ENCODE data around the gene POLR3K. TPM values are rescaled to one million over a fixed set of nuclear protein-coding genes. Genes with fewer than 3 reads are reported as not detected.

Gene POLR3K
- total RNA-seq, 2 donors from 2014 or later, result 8.5 to 23.6 TPM

DNA sequence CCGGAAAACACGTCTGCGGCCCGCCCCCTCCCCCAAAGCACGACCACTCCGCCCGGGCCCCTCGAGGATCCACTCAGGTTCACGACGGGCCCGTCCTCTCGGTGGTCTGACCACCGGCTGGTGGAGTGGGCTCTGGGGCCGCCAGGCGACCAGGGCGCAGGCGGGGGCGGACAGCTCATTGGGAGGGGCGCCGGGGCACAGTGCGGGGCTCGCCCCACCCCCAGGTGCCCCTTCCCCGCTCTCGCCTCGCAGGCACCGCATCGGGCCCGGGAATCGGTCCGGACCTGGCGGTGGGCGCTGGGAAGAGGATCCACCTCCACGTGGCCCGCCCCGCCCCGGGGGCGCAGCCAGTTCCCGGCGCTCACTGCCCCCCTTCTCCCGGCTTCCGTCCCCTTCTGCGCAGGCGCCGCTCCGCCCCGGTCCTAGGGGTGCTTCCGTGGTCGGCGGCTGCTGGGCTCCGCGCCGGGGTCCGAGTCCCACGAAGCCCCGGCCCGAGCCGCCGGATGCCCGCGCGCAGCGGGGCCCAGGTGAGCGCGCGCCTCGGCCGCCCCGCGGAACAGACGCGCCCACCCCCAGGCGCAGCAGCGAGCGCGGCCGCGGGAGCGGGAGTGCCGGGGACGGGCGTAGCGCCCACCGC is 24.5 kb upstream of the POLR3K start, which contains the start of gene MPG:
Gene MPG (plus strand): TSS at position 419 of the 637 bp plus-strand sequence. CDS start 85 bp downstream, at position 504.
- intact Hi-C loops (cut with DNase I), result no loop called here
- Histone ChIP-seq H3K27me3 (no peaks in the 10 kb centered on the region), H3K9me3 (no peaks in the 10 kb centered on the region), H3K4me1 (peaks cover 18% of the 10 kb centered on the region), H3K4me3 (peak within 1 kb of the TSS; percentile 95), H3K9ac (ENCODE audit: low read depth in 2 of 2, low read length in 2 of 2) (peak within 1 kb of the TSS; percentile 78 to 99), H3K27ac (peak within 1 kb of the TSS; percentile 96), H3K36me3 (no peaks in the 10 kb centered on the region)
- DNase-seq, result peak; percentile 90
- TF ChIP-seq, protein P1, sequence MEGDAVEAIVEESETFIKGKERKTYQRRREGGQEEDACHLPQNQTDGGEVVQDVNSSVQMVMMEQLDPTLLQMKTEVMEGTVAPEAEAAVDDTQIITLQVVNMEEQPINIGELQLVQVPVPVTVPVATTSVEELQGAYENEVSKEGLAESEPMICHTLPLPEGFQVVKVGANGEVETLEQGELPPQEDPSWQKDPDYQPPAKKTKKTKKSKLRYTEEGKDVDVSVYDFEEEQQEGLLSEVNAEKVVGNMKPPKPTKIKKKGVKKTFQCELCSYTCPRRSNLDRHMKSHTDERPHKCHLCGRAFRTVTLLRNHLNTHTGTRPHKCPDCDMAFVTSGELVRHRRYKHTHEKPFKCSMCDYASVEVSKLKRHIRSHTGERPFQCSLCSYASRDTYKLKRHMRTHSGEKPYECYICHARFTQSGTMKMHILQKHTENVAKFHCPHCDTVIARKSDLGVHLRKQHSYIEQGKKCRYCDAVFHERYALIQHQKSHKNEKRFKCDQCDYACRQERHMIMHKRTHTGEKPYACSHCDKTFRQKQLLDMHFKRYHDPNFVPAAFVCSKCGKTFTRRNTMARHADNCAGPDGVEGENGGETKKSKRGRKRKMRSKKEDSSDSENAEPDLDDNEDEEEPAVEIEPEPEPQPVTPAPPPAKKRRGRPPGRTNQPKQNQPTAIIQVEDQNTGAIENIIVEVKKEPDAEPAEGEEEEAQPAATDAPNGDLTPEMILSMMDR (IDR thresholded peaks at IDR 0.05), result no peak

DNA sequence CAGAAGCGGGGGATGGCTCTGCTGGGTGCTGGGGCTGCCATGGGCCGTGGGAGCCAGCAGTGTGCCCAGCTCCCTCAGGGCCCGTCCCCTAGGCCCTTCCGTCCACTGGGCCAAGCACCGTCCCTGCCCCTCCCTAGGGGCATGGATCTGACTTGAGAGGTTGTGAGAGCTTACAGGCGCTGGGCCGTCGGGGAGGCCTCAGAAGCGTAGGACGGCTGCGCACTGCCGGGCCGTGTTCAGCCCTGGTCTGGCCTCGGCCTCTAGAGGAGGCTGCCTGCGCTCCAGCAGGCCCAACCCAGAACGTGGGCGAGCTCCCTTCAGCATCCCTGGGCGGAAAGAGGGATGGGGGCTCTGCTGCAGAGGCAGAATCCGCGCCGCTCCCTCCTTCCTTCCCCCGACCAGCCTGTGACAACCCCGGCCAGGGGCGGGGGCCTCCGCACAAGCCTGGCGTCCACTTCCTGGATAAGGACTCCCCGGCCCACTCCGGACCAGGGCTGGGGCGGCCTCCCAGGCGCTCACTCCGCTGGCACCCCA is 23.9 kb upstream of the POLR3K start:
- H3K4me1 ChIP-seq, result peaks cover 18% of the 10 kb centered on the region
- TF ChIP-seq, protein P1 (IDR thresholded peaks at IDR 0.05), result no peak
- H3K9ac ChIP-seq (ENCODE audit: low read depth in 2 of 2, low read length in 2 of 2), result peak overlapping the region; percentile 78 to 99
- intact Hi-C loops (cut with DNase I), result no loop called here
- H3K9me3 ChIP-seq, result no peaks in the 10 kb centered on the region
- no peaks in the 10 kb centered on the region for H3K36me3 ChIP-seq
- H3K27ac ChIP-seq, result peak overlapping the region; percentile 96
- H3K4me3 ChIP-seq, result peak overlapping the region; percentile 95
- H3K27me3 ChIP-seq, result no peaks in the 10 kb centered on the region
- DNase-seq, result peak; percentile 56

DNA sequence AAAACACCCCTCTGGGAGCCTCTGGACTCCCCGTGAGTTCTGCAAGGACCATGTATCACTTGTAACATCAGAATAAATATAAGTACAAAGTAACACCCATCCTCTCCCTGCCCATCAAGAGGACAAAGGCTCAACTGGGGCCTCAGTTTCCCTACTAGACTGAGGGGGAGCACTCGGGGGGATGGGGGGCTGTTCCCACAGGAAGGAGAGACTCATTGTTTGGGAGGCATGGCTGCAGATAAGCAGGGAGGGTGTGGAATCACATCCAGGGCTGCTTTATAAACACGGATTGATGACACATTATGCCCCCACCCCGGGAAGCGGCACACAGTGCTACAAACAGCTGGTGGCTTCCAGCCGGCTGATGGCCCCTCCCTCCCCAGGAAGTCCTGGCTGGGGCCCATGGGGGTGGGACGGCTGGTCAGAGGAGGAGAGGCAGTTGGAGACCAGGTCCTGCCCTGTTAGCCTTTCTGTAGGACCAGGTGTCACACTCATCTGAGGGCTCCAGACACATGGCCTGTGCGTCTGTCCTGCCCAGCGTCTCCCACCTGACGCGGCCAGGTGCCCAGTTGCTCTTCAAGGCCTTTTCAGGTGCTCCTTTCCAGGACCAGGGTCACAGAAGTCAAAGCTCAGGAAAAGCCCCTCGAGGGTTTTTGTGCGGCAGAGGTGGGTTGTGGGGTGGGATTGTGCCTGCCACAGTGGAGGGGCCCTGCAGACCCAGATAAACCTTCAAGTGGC is 23.3 kb upstream of the POLR3K start:
- Histone ChIP-seq H3K9me3 (no peaks in the 10 kb centered on the region), H3K4me1 (peaks cover 18% of the 10 kb centered on the region), H3K4me3 (peak overlapping the region; percentile 95), H3K27ac (peak overlapping the region; percentile 96), H3K27me3 (no peaks in the 10 kb centered on the region), H3K36me3 (no peaks in the 10 kb centered on the region), H3K9ac (ENCODE audit: low read depth in 2 of 2, low read length in 2 of 2) (peak overlapping the region; percentile 78 to 99)
- DNase-seq, result peak; percentile 83
- TF ChIP-seq, protein P1 (IDR thresholded peaks at IDR 0.05), result no peak
- intact Hi-C loops (cut with DNase I), result no loop called here

DNA sequence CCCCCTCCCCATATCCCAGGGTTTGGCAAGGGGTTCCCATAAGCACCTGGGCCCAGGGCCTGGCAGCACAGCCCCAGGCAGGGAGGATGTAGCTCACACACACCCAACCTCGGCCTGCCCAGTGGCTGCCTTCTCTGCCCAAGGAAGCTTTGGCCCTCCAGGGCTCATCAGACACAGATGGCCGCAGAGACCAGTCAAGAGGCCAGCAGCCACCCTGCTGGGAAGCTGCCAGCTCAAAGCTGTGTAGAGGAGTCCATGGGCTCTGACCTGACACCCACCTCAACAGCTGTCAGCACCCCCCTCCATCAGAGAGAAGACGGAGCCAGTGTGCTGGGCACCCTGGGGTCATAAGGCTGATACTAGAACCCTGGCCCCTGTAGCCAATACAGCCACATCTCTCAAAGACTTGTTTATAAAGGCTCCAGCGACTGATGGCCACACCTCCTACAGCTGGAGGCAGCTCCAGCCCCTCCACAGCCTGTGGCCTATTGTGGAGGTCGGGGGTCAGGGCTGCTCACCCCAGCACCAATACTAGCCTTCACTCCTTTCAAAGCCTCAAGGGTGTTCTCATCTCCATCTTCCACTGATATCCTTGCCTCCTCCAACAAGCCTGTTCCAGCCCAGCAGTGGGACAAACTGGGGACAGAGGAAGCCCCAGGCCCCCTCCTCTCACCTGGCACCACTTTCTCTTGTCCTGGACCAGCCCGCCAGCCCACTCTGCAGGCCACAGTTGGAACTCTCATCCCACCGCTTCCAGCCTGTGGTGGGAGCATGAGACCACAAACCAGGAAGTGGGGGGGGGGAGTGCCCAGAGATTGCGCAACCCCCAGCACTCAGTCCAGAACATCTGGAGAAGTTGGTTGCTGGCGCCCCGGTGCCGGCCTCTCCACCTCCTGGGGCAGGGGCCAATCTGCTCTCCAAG is 22.4 kb upstream of the POLR3K start:
- Histone ChIP-seq H3K27me3 (no peaks in the 10 kb centered on the region), H3K9ac (ENCODE audit: low read depth in 2 of 2, low read length in 2 of 2) (peak overlapping the region; percentile 30 to 48), H3K9me3 (no peaks in the 10 kb centered on the region), H3K36me3 (no peaks in the 10 kb centered on the region), H3K27ac (peak overlapping the region; percentile 96), H3K4me3 (no peak overlapping the region), H3K4me1 (peaks cover 26% of the 10 kb centered on the region)
- TF ChIP-seq, protein P1 (IDR thresholded peaks at IDR 0.05), result no peak
- intact Hi-C loops (cut with DNase I), result no loop called here
- DNase-seq, result peak; percentile 63
